GM13977 (cell line): ENCODE data around the gene DGKD.

Experiments used
- DNase-seq: peaks from one replicate; pipeline ENCODE4 v3.0.0; 2012; ENCODE audit warnings: low spot score
- in situ Hi-C: fragments of 300-500 bp; cut with MboI; formaldehyde crosslinking; loops from one replicate; pipeline ENCODE4 v1.12.0; 2022; ENCODE audit warnings: low sequenced_read_pairs, low pct_unique_long_range_greater_than_20kb, mixed read lengths, inconsistent platforms; ENCODE audit not compliant: unreplicated experiment
- TF ChIP-seq, protein P1 (sequence below): IDR thresholded peaks from 2 replicates; pipeline ENCODE4 v1.5.1; 2012; ENCODE audit warnings: mild to moderate bottlenecking, control low read depth; ENCODE audit not compliant: insufficient read depth; ENCODE audit errors: extremely low read depth, missing control alignments

DGKD gene

DNA sequence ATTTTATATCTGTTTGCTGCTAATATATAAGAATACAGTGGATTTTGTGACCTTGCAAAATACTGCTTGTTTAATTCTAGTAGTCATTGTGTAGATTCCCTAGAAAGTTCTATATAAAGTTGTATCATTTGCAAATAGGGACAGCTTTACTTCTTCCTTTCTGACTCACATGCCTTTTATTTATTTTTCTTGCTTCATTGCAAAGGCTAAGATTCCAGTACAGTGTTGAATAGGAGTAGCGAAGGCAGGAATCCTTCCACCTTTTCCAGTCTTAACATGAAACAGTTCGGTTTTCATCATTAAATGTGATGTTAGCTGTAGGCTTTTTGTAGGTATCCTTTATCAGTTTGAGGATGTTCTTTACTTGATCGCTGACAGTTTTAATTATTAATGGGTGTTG, 58.1 kb downstream of the DGKD start:
- TF ChIP-seq, protein P1, sequence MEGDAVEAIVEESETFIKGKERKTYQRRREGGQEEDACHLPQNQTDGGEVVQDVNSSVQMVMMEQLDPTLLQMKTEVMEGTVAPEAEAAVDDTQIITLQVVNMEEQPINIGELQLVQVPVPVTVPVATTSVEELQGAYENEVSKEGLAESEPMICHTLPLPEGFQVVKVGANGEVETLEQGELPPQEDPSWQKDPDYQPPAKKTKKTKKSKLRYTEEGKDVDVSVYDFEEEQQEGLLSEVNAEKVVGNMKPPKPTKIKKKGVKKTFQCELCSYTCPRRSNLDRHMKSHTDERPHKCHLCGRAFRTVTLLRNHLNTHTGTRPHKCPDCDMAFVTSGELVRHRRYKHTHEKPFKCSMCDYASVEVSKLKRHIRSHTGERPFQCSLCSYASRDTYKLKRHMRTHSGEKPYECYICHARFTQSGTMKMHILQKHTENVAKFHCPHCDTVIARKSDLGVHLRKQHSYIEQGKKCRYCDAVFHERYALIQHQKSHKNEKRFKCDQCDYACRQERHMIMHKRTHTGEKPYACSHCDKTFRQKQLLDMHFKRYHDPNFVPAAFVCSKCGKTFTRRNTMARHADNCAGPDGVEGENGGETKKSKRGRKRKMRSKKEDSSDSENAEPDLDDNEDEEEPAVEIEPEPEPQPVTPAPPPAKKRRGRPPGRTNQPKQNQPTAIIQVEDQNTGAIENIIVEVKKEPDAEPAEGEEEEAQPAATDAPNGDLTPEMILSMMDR = no peak
- DNase-seq = no peak
- in situ Hi-C loops = no loop called here

DNA sequence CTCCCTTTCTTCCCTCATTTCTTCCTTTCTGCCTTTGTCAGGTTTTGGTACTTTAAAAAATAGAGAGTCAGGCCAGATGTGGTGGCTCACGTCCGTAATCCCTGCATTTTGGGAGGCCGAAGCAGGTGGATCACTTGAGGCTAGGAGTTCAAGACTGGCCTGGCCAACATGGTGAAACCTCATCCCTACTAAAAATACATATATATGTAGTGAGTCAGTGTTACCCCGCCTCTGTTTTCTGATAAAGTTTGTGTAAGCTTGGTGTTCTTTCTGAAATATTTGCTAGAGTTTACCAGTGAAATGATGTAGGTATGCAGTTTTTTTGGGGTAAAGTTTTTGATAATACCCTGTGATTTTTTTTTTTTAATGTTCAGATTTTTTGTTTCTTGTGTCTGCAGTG, 58.8 kb downstream of the DGKD start:
- TF ChIP-seq, protein P1 = no peak
- in situ Hi-C loops = no loop called here
- no peak for DNase-seq

DNA sequence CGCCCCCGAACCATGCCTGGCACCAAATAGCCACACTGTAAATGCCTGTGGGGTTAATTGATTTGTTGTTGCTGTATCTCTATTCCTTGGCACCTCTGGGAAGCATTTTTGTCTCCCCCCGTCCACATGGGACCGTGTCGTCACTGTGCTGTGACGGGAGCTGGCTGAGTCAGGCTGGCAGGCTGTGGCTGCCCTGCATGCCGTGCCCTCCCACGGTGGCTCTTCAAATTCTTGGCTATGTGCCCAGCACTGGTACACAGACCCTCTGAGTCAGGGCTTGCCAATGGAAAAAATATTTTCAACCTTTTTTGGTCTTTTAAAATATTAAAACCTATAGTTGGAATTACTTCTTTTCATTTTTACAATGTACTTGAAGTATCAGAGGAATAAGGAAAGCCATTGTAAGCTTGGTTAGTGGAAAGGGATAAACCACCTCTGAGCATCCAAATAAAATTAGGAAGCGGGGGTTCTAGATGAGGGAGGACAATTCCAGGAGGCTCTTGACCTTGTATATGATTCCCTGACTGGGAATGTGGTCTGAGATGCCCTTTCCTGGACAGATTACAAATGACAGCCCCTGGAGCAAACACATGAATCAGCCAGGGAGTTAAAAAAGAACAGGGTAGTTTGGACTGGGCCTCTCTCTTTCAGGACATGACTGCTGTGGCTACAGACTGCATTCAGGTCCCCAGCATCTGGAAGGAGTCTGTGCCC, 59.4 kb downstream of the DGKD start:
- in situ Hi-C loops = no loop called here
- no peak for DNase-seq
- TF ChIP-seq, protein P1 = no peak

DNA sequence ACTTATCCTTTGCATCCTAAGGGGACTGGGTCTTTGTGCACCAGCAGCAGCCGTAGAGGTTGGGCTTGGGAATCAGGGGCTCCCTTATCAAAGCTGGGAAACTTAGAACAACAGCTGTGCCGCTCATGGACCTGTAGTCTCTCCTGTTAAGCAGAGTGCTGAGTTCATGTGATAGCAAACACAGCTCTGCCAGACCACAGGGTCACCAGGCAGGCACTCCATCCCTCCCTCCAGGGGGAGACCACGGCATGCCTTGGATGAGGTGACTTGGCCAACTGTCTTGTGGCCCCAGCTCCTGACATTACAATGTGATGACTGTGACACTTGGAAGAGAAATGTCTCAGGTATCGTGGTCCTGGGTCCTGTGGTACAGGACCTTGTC, 60.0 kb downstream of the DGKD start:
- no peak for DNase-seq
- TF ChIP-seq, protein P1 = no peak
- in situ Hi-C loops = no loop called here

DNA sequence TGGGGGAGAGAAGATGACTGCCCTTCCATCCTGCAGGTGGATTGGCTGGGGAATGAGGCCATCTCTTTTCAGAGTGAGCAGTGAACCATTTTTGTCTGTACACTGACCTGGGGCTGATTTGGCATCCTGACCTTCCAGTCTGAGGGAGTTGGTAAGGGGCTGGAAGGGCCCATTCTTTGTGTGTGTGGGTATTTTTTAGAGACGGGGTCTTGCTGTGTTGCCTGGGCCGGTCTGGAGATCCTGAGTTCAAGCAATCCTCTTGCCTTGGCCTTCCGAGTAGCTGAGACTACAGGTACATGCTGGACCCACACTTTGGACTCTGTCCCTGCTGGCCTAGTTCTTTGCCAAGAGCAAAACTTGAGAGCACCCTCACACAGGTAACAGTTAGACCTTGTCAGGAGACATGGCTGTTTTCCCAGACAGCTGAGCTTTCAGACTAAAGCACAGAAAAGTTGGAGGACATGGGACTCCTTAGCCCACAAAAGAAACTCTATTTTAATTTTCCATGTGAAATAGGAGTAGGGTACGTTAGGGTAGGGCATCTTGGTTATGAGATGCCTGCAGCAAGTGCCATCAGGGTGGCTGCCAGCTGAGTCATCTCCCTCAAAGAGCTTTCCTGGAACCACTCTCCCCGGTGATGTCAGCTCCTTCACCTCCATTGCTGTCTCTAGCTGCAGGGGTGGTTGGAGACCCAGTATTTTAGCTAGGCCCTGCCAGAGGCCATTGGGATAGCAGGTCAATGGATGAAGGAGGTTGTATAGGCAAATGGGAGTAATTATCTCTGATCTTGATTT, 60.7 kb downstream of the DGKD start:
- in situ Hi-C loops = no loop called here
- TF ChIP-seq, protein P1 = no peak
- DNase-seq = no peak

DNA sequence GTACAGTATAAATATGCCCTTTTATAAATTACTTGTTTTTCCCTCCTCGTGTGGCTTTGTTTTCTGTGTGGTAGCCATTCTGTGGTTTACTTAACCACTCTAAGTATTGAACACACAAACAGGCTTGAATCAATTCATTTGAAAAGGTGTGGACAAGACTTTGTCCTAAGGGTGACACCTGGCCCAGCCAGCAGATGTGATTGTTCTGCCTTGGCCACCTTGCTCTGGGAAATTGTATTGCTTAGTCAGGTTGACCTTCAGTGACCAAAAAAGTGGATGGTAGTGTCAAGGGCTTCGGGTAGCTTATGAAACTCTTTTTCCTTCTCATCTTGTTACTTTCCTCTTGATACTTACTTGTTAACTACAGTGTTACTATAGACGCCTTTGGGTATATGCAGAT, 61.9 kb downstream of the DGKD start:
- in situ Hi-C loops = no loop called here
- no peak for DNase-seq
- TF ChIP-seq, protein P1 = no peak
